Activated T-helper 17 cell treated with anti-CD3 and anti-CD28 coated beads, Interleukin-2, amount 50 U/mL, for 72 hours (primary cell): ENCODE results near the gene IL26. TPM values are rescaled to one million over a fixed set of nuclear protein-coding genes. Genes with fewer than 3 reads are reported as not detected.
"Not testable (repeated sequence)": the region's sequence is repeated elsewhere in the genome, so short reads cannot be mapped to it uniquely, and the experiment has no call there.

Source experiments
- ATAC-seq: fragments of 150-1000 bp; cut with Tn5 transposase; replicated peaks from 2 replicates; pipeline ENCODE4 v1.10.0; 2021; ENCODE audit warnings: mild to moderate bottlenecking, moderate library complexity
- H3K27ac Mint-ChIP-seq: one replicate; pipeline ENCODE4 v1.8.0; 2022; ENCODE audit warnings: mixed read lengths
- H3K27me3 Mint-ChIP-seq: one replicate; pipeline ENCODE4 v1.8.0; 2022; ENCODE audit warnings: mixed read lengths
- H3K36me3 Mint-ChIP-seq: one replicate; pipeline ENCODE4 v1.8.0; 2022; ENCODE audit warnings: low read depth, mild to moderate bottlenecking, mixed read lengths
- H3K4me1 Mint-ChIP-seq: one replicate; pipeline ENCODE4 v1.8.0; 2022; ENCODE audit warnings: mixed read lengths
- H3K4me3 Mint-ChIP-seq: one replicate; pipeline ENCODE4 v1.8.0; 2022; ENCODE audit warnings: mild to moderate bottlenecking, mixed read lengths
- H3K9me3 Mint-ChIP-seq: one replicate; pipeline ENCODE4 v1.8.0; 2022; ENCODE audit warnings: mixed read lengths
- total RNA-seq, 2 donors: library from RNA; stranded (reverse); gene quantifications; one replicate each; pipeline ENCODE4 v1.2.3, GENCODE V29; 2022

Gene IL26
- total RNA-seq, 2 donors from 2014 or later = 8.0 to 66.8 TPM

GRCh38 chr12:68231691-68232090 is 6.1 kb upstream of the IL26 start:
- Mint-ChIP-seq H3K27me3 (no peaks in the 10 kb centered on the region), H3K4me1 (peaks cover 19% of the 10 kb centered on the region), H3K9me3 (no peaks in the 10 kb centered on the region), H3K36me3 (no peaks in the 10 kb centered on the region), H3K4me3 (no peak overlapping the region), H3K27ac (no peak overlapping the region)
- ATAC-seq = no peak

GRCh38 chr12:68231229-68231628 is 5.6 kb upstream of the IL26 start:
- H3K4me1 Mint-ChIP-seq = peaks cover 21% of the 10 kb centered on the region
- H3K36me3 Mint-ChIP-seq = no peaks in the 10 kb centered on the region
- no peaks in the 10 kb centered on the region for H3K9me3 Mint-ChIP-seq
- H3K4me3 Mint-ChIP-seq = no peak overlapping the region
- H3K27me3 Mint-ChIP-seq = no peaks in the 10 kb centered on the region
- no peak overlapping the region for H3K27ac Mint-ChIP-seq
- ATAC-seq = peak; percentile 76

GRCh38 chr12:68229956-68230355 is 4.3 kb upstream of the IL26 start:
- Mint-ChIP-seq H3K36me3 (no peaks in the 10 kb centered on the region), H3K9me3 (no peaks in the 10 kb centered on the region), H3K27me3 (no peaks in the 10 kb centered on the region), H3K27ac (no peak overlapping the region), H3K4me3 (no peak overlapping the region), H3K4me1 (peaks cover 28% of the 10 kb centered on the region)
- no peak for ATAC-seq

DNA sequence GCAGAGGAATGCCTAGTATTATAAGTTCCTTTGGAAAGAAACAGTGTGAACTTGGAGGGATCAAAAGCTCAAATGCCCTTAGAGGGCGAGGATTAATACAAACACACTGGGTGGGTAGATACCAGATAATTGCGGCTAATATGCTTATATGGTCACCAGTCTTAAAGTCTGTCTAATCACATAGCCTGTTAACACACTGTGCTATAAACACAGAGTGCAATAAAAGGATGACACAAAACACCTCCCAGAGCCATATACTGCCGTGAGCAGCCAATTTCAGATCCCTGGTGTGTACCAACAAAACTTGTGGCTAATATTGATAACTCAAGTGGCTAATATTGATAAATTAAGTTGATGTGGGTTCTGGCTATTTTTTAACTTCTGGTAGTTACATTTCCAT is 1.7 kb upstream of the IL26 start:
- Mint-ChIP-seq H3K27ac (no peak overlapping the region), H3K36me3 (peaks cover 10% of the 10 kb centered on the region), H3K27me3 (no peaks in the 10 kb centered on the region), H3K4me1 (peaks cover 30% of the 10 kb centered on the region), H3K4me3 (no peak overlapping the region), H3K9me3 (no peaks in the 10 kb centered on the region)
- no peak for ATAC-seq

GRCh38 chr12:68224613-68225285 is 861 bp downstream of the IL26 start:
- no peak for ATAC-seq
- H3K9me3 Mint-ChIP-seq = no peaks in the 10 kb centered on the region
- peaks cover 22% of the 10 kb centered on the region for H3K4me1 Mint-ChIP-seq
- peak overlapping the region; percentile 65 for H3K4me3 Mint-ChIP-seq
- H3K27me3 Mint-ChIP-seq = no peaks in the 10 kb centered on the region
- peaks cover 10% of the 10 kb centered on the region for H3K36me3 Mint-ChIP-seq
- H3K27ac Mint-ChIP-seq = peak overlapping the region; percentile 75

GRCh38 chr12:68223067-68223747 is 2.4 kb downstream of the IL26 start:
- Mint-ChIP-seq H3K36me3 (peaks cover 10% of the 10 kb centered on the region), H3K4me3 (peak overlapping the region; percentile 65), H3K9me3 (no peaks in the 10 kb centered on the region), H3K27me3 (no peaks in the 10 kb centered on the region), H3K27ac (peak overlapping the region; percentile 75), H3K4me1 (peaks cover 22% of the 10 kb centered on the region)
- peak; percentile 84 for ATAC-seq

- Mint-ChIP-seq H3K27me3 (no peaks in the 10 kb centered on the region), H3K9me3 (no peaks in the 10 kb centered on the region), H3K4me1 (peaks cover 22% of the 10 kb centered on the region), H3K27ac (no peak overlapping the region), H3K36me3 (peaks cover 10% of the 10 kb centered on the region), H3K4me3 (peak overlapping the region; percentile 65)
- ATAC-seq = no peak
Observed at GRCh38 chr12:68222326-68222725, 3.3 kb downstream of the IL26 start.

GRCh38 chr12:68221497-68221896 is 4.1 kb downstream of the IL26 start:
- H3K4me3 Mint-ChIP-seq = peak overlapping the region; percentile 20
- H3K4me1 Mint-ChIP-seq = peaks cover 17% of the 10 kb centered on the region

GRCh38 chr12:68210875-68211274 is 14.7 kb downstream of the IL26 start:
- ATAC-seq = no peak
- peaks cover 4% of the 10 kb centered on the region for H3K4me1 Mint-ChIP-seq
- H3K4me3 Mint-ChIP-seq = no peak overlapping the region
- H3K36me3 Mint-ChIP-seq = no peaks in the 10 kb centered on the region
- H3K27ac Mint-ChIP-seq = no peak overlapping the region
- H3K27me3 Mint-ChIP-seq = peaks cover 5% of the 10 kb centered on the region
- no peaks in the 10 kb centered on the region for H3K9me3 Mint-ChIP-seq

More at GRCh38 chr12:68221497-68221896, 4.1 kb downstream of the IL26 start:
- ATAC-seq = no peak
- H3K27me3 Mint-ChIP-seq = no peaks in the 10 kb centered on the region
- peaks cover 10% of the 10 kb centered on the region for H3K36me3 Mint-ChIP-seq
- H3K9me3 Mint-ChIP-seq = no peaks in the 10 kb centered on the region
- H3K27ac Mint-ChIP-seq = no peak overlapping the region

- not testable (repeated sequence) for H3K9me3 Mint-ChIP-seq, H3K27ac Mint-ChIP-seq, H3K36me3 Mint-ChIP-seq, H3K4me1 Mint-ChIP-seq, H3K4me3 Mint-ChIP-seq, H3K27me3 Mint-ChIP-seq, ATAC-seq
Observed at GRCh38 chr12:68209048-68209728, 16.4 kb downstream of the IL26 start.

DNA sequence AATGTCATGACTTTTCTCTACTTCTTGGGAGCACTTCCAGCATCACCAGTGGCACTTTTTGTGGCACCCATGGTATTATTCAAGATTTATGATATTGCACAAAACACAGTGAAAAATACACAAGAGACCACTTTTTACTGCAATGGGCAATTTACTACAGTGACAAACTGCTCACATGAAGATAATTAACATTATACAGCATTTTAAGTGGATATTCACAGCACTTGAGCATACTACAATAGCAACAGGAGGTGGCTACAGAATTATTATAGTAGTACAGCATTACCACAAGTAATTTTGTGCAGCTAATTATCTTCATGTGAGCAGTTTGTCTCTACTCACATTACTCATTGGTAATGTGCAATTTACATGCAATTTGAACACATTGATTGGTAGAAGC is 18.3 kb downstream of the IL26 start:
- no peak overlapping the region for H3K27ac Mint-ChIP-seq
- ATAC-seq = no peak
- no peak overlapping the region for H3K4me3 Mint-ChIP-seq
- no peaks in the 10 kb centered on the region for H3K9me3 Mint-ChIP-seq
- H3K4me1 Mint-ChIP-seq = peaks cover 13% of the 10 kb centered on the region
- no peaks in the 10 kb centered on the region for H3K36me3 Mint-ChIP-seq
- no peaks in the 10 kb centered on the region for H3K27me3 Mint-ChIP-seq

GRCh38 chr12:68206446-68206845 is 19.2 kb downstream of the IL26 start:
- Mint-ChIP-seq H3K4me1 (peaks cover 13% of the 10 kb centered on the region), H3K4me3 (no peak overlapping the region), H3K27ac (no peak overlapping the region), H3K36me3 (no peaks in the 10 kb centered on the region), H3K9me3 (no peaks in the 10 kb centered on the region), H3K27me3 (no peaks in the 10 kb centered on the region)
- ATAC-seq = no peak

DNA sequence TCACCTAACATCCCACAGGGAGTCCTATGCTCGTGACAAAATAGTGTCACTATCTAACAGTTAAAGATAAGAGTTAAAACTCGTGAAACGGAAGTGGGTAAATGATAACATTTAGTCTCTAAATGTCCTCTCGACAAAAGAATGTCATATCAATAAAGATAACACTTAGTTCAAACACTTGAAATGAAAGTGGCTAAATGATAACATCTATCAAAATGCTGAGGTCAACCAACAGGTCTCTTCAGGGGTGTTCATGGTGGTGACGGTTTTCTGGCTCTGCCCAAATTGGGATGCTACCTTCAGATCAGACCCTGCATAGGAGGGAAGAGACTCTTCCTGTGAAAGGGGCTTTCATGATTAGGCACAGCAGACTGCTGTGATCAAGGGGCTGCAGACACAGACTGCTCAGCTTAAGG is 22.1 kb downstream of the IL26 start:
- peak overlapping the region; percentile 5 for H3K4me3 Mint-ChIP-seq
- ATAC-seq = peak; percentile 60
- no peaks in the 10 kb centered on the region for H3K27me3 Mint-ChIP-seq
- H3K36me3 Mint-ChIP-seq = no peaks in the 10 kb centered on the region
- no peaks in the 10 kb centered on the region for H3K9me3 Mint-ChIP-seq
- H3K4me1 Mint-ChIP-seq = peaks cover 28% of the 10 kb centered on the region
- no peak overlapping the region for H3K27ac Mint-ChIP-seq

GRCh38 chr12:68200854-68201253 is 24.8 kb downstream of the IL26 start:
- no peak overlapping the region for H3K27ac Mint-ChIP-seq
- peaks cover 30% of the 10 kb centered on the region for H3K4me1 Mint-ChIP-seq
- peak overlapping the region; percentile 4 for H3K4me3 Mint-ChIP-seq
- H3K36me3 Mint-ChIP-seq = no peaks in the 10 kb centered on the region
- H3K27me3 Mint-ChIP-seq = no peaks in the 10 kb centered on the region
- ATAC-seq = peak; percentile 49
- no peaks in the 10 kb centered on the region for H3K9me3 Mint-ChIP-seq

DNA sequence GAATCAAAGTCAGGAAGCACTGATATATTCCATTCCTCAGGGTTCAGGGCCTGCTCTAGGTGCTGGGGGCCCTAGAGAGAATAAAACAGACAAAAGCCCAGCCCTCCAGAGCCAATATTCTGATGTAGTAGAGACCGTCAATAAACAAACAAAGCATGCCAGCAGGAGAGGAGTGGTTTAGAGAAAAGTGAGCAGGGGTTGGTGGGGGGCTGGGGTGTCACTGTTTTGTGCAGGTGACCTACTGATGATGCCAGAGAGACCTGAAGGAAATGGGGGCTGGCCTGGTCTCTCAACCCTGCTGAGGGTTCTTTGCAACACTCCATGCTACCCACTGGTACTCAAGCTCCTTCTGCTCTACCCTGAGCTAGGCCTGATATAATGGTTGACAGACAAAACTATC is 26.5 kb downstream of the IL26 start:
- Mint-ChIP-seq H3K9me3 (no peaks in the 10 kb centered on the region), H3K27me3 (no peaks in the 10 kb centered on the region), H3K4me1 (peaks cover 30% of the 10 kb centered on the region), H3K4me3 (peak overlapping the region; percentile 55), H3K27ac (peak overlapping the region; percentile 62), H3K36me3 (no peaks in the 10 kb centered on the region)
- ATAC-seq = no peak
